Left colon (tissue), 2 donors: ENCODE data around the gene ZSCAN20. TPM values are rescaled to one million over a fixed set of nuclear protein-coding genes. Genes with fewer than 3 reads are reported as not detected.
A peak's percentile ranks its signal among the peaks of the same experiment; 100 is the strongest.
"Not testable (repeated sequence)": the region's sequence is repeated elsewhere in the genome, so short reads cannot be mapped to it uniquely, and the experiment has no call there.

Experiments
- ATAC-seq: fragments of 200-7000 bp; cut with Tn5 transposase; one replicate; pipeline ENCODE4 v1.9.1; 2020; ENCODE audit warnings: mild to moderate bottlenecking, moderate library complexity
- DNase-seq, 2 donors: peaks; one replicate each; pipeline ENCODE4 v3.0.0-alpha.2; 2020
- intact Hi-C, 2 donors: fragments of 100-400 bp; cut with DNase I in 1 of 2; cut with micrococcal nuclease in 1 of 2; formaldehyde crosslinking; loops; one replicate each; pipeline versions ENCODE4 v1.11.2 to v1.14.0; 2022; cut with DNase I, micrococcal nuclease
- total RNA-seq, 2 donors: library from RNA; stranded (reverse); fragmentation: NEBNext Ultra II Directional; extraction: Animal tissue kit (Norgen Biotek cat#: 25700); gene quantifications; one replicate each; pipeline ENCODE4 v1.2.1, GENCODE V29; 2021
- donor health status: DM: no; HTN: no; CAD: no.
- donor health status: DM: yes; HTN: yes; CAD: no.

ZSCAN20 gene
- total RNA-seq, 2 donors from 2014 or later, result 5.0 to 5.3 TPM

DNA sequence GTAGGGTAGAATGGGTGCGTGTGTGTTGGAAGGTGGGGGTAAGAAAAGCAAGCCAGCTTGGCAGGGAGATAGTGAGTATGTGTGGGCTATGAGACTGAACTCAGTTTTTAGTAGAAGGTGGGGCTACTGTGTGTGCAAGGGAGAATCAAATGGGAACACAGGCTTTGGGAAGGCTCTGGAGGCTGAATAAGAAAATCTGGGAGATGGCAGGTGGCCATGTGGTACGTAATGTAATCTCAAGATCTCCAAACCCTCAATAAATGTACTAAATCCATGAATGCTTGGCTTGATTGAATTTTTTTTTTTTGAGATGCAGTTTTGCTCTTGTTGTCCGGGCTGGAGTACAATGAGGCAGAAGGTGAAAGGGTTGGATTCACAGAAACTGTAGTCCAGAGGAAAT lies 3.5 kb upstream of the ZSCAN20 start:
- intact Hi-C loops, result loop anchor here in 1 of 2 donors (10.0 kb wide), 2 partner anchors 94 to 174 kb away; no protein-coding TSS in a partner anchor
- ATAC-seq (no peak), DNase-seq (no peak)

DNA sequence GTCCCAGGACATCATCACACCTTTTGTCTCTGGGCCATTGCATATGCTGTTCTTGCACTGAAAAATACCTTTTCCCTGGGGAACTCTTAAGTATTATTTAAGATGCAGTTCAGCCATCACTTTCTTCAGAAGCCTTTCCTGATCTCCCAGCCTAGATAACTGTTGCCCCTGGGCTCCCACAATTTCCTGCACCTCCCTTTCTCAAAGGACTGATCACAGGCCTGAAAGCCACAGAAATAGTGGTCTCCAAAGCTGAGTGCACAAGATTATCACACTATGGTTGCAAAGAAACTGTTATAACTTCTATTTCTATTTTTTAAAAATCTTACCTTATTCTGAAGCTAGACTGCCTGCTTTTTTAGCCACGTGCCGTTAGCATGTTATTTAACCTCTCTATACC lies 2.8 kb upstream of the ZSCAN20 start:
- ATAC-seq (no peak), DNase-seq (no peak)
- intact Hi-C loops, result loop anchor here in 1 of 2 donors (10.0 kb wide), 2 partner anchors 95 to 175 kb away; no protein-coding TSS in a partner anchor

DNA sequence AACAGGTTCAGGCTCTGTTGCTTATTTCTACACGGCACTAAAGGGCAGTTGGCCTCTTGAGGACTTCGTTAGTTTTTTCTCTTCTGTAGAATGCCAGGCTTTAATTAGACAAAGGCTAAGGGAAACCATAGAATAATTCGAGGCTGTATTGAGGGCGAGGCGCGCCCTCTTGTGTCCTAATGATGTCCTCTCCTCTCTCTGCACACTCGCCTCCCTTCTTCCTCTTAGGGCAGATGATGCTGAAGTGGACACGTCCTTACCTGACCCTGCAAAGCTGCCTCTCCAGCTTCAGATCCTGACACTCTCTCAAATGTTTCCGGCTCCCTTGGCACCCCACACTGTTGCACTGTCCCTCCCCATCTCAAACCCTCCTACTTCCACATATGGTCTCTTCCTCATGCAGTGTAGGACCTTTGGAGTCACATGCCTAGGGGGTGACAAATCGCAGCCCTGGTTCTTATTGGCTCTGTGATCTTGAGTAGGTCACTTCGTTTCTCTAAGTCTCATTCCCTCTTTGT lies 1.9 kb upstream of the ZSCAN20 start:
- ATAC-seq (peak; percentile 58), DNase-seq (peak; percentile 66 to 83)
- intact Hi-C loops, result no loop called here

DNA sequence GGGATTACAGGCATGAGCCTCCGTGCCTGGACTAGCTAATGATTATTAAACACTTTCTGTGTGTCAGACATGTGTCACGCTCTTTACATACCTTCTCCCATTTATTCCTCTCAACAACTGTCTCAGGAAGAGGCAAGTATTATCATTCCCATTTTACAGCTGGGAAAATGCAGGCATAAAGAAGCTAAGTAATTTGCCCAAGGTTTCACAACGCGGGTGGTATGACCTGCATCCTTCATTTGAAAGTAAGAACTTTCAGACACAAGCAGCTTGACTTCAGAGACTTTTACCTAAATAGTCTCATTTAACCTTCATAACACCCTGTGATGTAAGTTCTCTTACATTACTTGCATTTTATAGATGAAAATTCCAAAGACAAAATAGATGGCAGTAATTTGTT lies 1.0 kb upstream of the ZSCAN20 start:
- DNase-seq (no peak), ATAC-seq (no peak)
- intact Hi-C loops, result no loop called here

DNA sequence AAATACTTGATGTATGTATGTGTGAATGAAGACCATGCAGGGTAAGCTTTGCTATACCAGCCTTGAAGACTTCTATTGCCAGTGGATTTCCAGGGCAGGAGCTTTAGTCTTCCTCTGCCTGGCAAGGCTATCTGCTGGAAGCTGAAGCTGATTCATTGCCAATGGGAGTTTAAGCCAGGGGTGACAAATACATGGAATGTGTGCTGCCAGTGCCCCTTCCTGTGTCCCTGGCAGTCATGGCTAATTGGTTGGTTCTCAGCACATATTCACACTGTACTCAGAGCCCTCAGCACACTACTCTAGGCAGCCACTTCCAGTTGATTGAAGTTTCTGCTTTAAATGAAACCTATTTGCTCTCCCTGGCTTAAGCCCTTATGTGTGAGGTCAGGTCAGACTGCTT lies 1.5 kb downstream of the ZSCAN20 start:
- DNase-seq (no peak), ATAC-seq (no peak)
- intact Hi-C loops, result no loop called here

DNA sequence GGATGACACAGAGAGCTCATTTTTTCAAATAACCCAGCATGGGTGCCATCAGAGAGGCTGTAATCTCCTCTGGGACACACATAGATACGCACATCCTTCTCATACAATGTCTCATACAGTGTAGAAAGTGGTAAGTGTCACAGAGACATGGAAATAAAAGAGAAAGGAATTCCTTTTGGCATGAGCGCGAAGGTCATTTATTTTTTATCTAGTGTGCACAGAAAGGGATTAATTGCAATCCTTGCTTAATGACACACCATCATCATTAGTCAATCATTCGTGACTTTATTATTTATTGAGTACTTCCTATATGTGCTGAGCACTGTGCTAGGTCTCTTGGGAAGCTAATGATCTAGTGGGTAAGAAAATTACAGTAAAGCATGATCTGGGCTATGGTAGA lies 5.0 kb downstream of the ZSCAN20 start:
- intact Hi-C loops, result no loop called here
- DNase-seq (no peak), ATAC-seq (no peak)

DNA sequence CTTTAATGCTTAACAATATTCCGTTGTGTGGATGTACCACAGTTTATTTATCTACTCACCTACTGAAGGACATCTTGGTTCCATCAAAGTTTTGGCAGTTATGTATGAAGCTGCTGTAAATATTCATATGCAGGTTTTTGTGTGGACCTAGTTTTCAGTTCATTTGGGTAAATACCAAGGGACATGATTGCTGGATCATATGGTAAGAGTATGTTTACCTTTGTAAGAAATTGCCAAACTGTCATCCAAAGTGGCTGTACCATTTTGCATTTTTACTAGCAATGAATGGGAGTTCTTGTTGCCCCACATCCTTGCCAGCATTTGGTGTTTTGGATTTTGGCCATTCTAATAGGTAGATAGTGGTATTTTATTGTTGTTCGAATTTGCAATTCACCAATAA lies 10.0 kb downstream of the ZSCAN20 start:
- DNase-seq (no peak), ATAC-seq (no peak)
- intact Hi-C loops, result no loop called here

DNA sequence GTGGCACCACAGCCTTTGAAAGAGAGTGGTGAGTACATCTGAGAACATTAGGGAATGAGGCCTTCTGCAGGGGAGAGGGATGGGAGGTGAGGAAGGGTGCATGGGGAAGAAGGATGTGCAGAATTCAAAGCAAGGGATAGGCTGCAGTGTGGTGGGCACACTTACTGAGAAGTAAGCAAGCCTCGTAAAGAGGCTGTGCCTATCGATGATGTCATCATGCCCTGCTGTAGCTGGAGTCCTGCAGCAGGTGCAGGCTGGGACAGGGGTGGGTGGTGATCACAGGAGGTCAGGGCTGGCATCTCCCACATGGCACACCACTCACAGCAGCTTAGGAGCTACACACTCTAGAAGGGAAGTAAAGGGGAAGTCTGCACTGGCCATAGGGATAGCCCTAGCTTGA lies 16.2 kb downstream of the ZSCAN20 start:
- DNase-seq (no peak), ATAC-seq (no peak)
- intact Hi-C loops, result no loop called here

DNA sequence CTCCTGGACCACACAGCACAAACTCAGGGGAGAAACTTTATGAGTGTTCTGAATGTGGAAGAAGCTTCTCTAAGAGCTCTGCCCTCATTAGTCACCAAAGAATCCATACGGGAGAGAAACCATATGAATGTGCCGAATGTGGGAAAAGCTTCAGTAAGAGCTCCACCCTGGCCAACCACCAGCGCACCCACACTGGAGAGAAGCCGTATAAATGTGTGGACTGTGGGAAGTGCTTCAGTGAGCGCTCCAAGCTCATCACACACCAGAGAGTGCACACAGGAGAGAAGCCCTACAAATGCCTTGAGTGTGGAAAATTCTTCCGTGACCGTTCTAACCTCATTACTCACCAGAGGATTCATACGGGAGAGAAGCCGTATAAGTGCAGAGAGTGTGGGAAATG lies 22.5 kb downstream of the ZSCAN20 start:
- DNase-seq, result no peak
- ATAC-seq, result no peak
- intact Hi-C loops, result no loop called here

DNA sequence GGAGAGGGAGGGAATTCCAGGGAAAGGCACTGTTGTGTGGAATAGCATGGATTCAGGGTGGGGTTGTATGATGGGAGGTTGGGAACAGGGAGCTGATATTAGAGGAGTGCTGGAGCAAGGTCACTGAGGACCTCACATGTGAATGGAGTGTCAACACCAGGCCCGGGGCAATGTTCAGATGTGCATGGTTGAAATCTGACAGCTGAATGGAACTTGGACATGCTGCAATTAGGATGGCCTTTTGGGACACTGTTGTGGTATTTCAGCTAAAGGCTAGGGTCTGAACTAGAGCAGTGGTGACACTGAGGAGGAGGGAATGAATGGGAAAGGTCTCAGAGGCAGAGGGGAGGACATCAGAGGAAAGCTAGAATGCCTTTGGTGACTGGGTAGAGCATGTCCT lies 25.0 kb downstream of the ZSCAN20 start:
- intact Hi-C loops, result no loop called here
- DNase-seq (no peak), ATAC-seq (no peak)

DNA sequence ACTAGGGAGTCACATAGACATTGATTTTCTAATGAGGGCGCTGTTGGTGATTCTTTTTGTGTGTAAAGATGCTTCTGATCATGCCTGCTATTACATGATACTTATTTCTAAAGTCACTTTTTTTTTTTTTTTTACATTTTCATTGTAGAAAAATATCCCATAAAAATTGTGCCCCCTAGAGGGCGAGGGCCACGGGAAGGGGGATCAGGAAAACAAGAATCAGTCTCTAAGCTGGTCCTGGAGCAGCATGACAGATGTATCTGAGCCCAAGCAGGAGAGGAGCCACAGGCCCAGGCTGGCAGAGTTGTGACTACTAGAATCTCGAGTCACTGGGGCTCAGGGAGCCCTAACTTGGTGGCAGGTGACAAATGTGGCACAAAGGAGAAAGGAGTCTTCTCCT lies 28.1 kb downstream of the ZSCAN20 start:
- no peak for DNase-seq
- intact Hi-C loops, result no loop called here
- no peak for ATAC-seq

DNA sequence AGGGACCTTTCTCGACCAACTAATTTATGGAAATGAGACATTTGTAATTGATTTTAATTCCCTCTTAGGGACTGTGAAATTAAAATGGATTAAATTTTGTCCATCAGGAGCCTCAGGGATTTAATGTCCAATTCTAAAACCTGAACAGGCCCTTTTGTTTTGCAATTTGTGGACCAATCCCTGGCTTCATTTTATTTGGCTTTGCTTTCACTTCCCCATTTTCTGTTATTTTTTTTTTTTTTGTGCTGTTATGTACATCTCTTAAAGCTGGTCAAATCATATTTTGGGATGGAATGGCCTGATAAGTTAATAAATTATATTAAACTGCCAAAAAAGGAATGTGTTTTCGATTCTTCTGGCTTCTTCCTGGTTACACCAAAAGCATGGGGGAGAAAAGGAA lies 28.9 kb downstream of the ZSCAN20 start:
- no peak for DNase-seq
- intact Hi-C loops, result no loop called here

DNA sequence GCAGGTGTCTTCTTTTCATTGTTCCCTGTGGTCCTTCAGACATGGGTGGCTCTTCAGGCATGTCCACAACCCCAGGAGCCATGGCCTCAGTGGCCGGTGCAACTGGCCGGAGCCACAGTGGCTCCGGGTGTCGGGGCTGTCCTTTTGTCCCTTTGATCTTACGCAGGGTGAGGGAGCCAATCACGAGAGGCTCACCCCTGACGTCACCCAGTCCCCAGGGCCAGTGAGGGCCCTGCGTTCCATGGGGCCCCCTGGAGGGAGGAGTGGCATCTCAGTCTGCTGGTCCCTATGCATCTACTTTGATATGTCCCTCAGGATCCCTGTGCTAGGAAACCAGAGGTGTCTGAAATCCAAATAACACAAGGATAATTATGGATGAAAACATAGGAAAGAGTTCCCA lies 29.3 kb downstream of the ZSCAN20 start:
- no peak for ATAC-seq
- no peak for DNase-seq
- intact Hi-C loops, result no loop called here

More for the DNA sequence above, 28.9 kb downstream of the ZSCAN20 start:
- no peak for ATAC-seq

DNA sequence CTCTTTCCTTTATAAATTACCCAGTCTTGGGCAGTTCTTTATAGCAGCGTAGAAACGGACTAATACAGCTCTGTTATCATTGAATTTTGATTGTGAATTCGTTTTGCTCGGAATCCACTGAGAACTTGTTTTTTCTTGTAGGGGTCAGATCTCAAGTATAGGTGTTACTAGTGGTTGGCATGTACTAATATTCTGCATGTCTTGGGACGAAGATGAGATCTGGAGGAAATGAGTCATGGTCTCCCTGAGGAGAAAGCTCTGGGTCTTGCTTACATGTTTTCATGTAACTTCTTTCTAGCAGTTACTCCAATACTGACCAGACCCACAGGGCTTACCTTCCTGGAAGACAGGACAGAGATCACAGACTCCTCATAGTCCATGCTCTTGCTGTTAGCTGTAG lies 30.3 kb downstream of the ZSCAN20 start:
- intact Hi-C loops, result no loop called here
- no peak for DNase-seq
- no peak for ATAC-seq

DNA sequence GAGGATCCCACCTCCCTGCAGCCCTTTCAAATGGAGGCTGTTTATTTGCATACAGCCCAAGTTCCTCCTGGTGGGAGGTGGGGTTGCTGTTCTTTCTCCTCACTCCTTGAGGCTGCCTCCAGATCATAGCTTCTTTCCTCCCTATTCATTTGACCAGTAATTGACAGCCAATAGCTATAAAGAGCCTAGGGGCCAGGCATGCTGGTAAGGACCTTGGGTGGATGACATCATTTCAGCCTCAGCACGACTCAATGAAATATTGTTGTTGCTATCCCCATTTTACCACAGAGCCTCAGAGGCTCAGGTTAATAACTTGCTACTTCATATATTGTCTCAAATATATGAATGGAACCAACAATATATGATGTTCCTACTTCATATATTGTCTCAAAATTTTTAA lies 31.1 kb downstream of the ZSCAN20 start:
- intact Hi-C loops, result no loop called here
- ATAC-seq (no peak), DNase-seq (no peak)

DNA sequence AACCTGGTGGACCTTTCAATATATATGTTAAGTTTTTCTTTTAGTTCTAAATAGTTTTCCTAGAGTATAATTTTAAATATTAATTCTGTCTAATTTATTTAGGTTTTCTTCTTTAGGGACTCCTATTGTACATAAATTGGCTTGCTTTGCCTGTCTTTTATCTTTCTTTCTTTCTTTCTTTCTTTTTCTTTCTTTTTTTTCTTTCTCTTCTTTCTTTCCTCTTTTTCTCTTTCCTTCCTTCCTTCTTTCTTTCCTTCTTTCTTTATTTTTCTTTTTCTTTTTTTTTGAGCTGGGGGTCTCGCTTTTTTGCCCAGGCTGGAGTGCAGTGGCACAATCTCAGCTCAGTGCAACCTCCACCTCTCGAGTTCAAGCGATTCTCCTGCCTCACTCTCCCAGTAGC lies 35.2 kb downstream of the ZSCAN20 start:
- DNase-seq (no peak), ATAC-seq (no peak)
- intact Hi-C loops, result no loop called here

DNA sequence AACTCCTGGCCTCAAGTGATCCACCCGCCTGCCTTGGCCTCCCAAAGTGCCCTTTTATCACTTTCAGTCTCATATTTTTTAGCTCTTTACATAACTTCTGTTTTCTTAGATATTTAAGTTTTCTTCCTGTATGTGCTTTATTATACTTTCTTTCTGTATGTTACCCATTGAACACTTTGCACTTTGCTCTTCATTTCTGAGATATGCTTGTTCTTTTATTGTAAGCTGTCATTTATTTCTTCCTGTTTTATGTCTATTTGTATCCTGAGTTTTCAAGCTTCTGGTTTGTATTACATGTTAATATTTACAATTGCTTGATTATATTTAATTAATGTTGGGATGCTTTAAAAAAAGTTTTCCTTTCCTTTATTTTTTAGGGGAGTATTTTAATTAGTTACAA lies 35.7 kb downstream of the ZSCAN20 start:
- ATAC-seq (no peak), DNase-seq (no peak)
- intact Hi-C loops, result no loop called here

DNA sequence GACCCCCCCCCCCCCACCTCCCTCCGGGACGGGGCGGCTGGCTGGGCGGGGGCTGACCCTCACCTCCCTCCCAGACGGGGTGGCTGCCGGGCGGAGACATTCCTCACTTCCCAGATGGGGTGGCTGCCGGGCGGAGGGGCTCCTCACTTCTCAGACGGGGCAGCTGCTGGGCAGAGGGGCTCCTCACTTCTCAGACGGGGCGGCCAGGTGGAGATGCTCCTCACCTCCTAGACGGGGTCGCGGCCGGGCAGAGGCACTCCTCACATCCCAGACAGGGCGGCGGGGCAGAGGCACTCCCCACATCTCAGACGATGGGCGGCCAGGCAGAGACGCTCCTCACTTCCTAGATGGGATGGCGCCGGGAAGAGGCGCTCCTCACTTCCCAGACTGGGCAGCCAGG lies 36.8 kb downstream of the ZSCAN20 start:
- ATAC-seq, intact Hi-C loops, DNase-seq: not testable (repeated sequence)

DNA sequence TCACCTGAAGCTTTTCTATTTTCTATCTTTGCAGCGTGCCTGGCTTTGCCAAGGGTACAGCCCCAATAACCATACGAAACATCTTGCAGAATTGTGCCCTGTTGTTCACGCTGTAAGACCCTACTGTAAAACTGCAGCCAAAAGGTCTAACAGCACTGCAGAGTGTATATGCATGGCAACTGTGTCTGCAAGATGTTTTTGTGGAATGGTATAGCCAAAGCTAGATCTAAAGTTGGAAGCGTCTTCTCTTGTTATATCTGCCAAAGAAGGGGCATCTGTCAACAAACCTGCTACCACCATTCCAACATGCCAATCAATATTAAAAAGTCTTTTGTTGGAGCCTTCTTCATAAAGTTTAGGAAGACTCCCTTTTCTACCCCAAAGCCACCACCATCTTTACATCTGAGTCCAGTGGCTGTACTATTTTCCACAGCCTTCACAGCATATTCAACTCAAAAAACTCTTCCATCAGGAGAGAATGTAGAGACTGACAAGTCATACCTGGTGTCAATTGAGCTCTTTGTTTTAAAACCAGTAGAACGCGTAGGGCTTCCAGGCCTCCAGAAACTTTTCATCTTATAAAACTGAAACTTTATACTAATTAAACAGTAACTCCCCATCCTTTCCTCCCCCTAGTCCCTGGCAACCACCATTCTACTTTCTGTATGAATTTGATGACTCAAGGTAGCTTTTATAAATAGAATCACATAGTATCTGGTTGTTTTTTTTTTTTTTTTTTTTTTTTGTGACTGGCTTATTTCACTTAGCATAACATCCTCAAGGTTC lies 40.0 kb downstream of the ZSCAN20 start:
- DNase-seq, result no peak
- ATAC-seq, result no peak
- intact Hi-C loops, result no loop called here

DNA sequence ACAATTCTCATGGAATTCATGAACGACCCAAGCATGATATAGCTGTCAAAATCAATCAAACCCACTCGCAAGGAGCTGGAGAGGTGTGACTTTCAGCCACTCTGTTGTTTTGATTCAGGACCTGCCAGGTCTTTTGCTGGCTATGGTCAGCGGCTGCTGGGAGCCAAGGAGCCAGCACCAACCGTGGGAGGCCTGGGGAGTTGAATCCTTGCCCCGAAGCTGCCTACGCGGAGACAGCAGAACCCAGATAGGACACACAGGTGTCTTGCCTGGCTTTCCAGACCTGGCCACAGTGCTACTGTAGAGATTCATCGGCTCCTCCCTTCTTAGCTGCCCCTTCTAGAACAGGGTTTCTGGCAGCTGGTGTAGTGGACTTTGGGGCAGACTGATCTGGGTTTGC lies 42.7 kb downstream of the ZSCAN20 start:
- DNase-seq (no peak), ATAC-seq (no peak)
- intact Hi-C loops, result no loop called here

DNA sequence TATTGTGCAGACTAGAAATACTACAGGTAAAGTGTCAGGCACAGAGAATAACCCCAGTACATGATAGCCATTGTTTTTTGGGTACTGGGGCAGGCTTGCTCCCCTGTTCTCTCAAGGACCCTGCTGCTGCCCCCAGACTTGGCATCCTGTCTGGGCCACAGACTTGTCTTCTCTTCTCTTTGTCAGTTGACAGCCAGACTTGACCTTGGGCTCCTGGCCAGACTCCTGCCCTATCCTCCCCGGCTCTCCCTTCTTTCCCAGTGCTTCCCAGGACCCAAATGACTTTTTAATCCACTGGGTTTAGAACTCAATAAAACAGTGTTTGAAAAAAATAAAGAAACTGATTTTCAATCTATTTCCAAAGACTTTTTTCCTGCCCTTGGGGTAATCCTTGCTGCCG lies 43.2 kb downstream of the ZSCAN20 start:
- intact Hi-C loops, result no loop called here
- DNase-seq, result no peak
- ATAC-seq, result no peak
